ENCODE data around the gene RBM38. TPM values are rescaled to one million over a fixed set of nuclear protein-coding genes. Genes with fewer than 3 reads are reported as not detected.
A peak's percentile ranks its signal among the peaks of the same experiment; 100 is the strongest.

Gene RBM38
- total and polyA plus RNA-seq, 10 of the 15 experiments (the other 5 are each of a cell fraction or from before 2014, with no cell fraction given) = 0.32 to 118 (median 25.2) TPM

- peak; percentile 58 for TF ChIP-seq SIX5 (IDR thresholded peaks at IDR 0.05; ENCODE audit: low read depth, low read length, severe bottlenecking)
- 0 out of 2 replicates have a peak, but pooled peaks have one; percentile 10 for TF ChIP-seq POLR2AphosphoS5 (IDR thresholded peaks at IDR 0.05; ENCODE audit: low read length)
- TF ChIP-seq KAT2A (conservative IDR thresholded peaks at IDR 0.05; ENCODE audit: control insufficient read depth, low read depth, low read length) = no peak
- TF ChIP-seq SMAD5 (IDR thresholded peaks at IDR 0.05; ENCODE audit: low read depth) = 0 out of 2 replicates have a peak, but pooled peaks have one; percentile 35
- TF ChIP-seq PAX5 (IDR thresholded peaks at IDR 0.05; ENCODE audit: borderline replicate concordance, low read depth, low read length) = 0 out of 2 replicates have a peak, but pooled peaks have one; percentile 31
- TF ChIP-seq TCF12 (IDR thresholded peaks at IDR 0.05; ENCODE audit: low read depth, low read length) = 0 out of 2 replicates have a peak, but pooled peaks have one; percentile 29
- TF ChIP-seq BHLHE40 (IDR thresholded peaks at IDR 0.05; ENCODE audit: borderline replicate concordance in 1 of 2, low read depth in 2 of 2, low read length in 1 of 2) = peak; percentile 41 to 64; a peak in 2 of 4 replicates
- TF ChIP-seq ZBTB40 (IDR thresholded peaks at IDR 0.05; ENCODE audit: borderline replicate concordance) = peak; percentile 22; the same call in 1 of the 2 replicates
- peak; percentile 70 for TF ChIP-seq HCFC1 (IDR thresholded peaks at IDR 0.05; ENCODE audit: low read length)
- no peak for TF ChIP-seq BMI1 (IDR thresholded peaks at IDR 0.05; ENCODE audit: borderline replicate concordance)
- TF ChIP-seq TBL1XR1 (IDR thresholded peaks at IDR 0.05; ENCODE audit: low read depth, low read length) = peak; percentile 27; the same call in 1 of the 2 replicates
- TF ChIP-seq EZH2 (IDR thresholded peaks at IDR 0.05; ENCODE audit: borderline replicate concordance, control insufficient read depth, low read depth, low read length) = no peak
- TF ChIP-seq SPI1 (IDR thresholded peaks at IDR 0.05; ENCODE audit: borderline replicate concordance, insufficient read depth, low read depth, low read length) = no peak
- TF ChIP-seq CHD1 (IDR thresholded peaks at IDR 0.05; ENCODE audit: low read depth, low read length) = 0 out of 2 replicates have a peak, but pooled peaks have one; percentile 42
- TF ChIP-seq MXI1 (IDR thresholded peaks at IDR 0.05; ENCODE audit: low read depth, low read length) = peak; percentile 59; the same call in 1 of the 2 replicates
- TF ChIP-seq MEF2B (IDR thresholded peaks at IDR 0.05; ENCODE audit: partially characterized antibody, poor library complexity, severe bottlenecking) = peak; percentile 69
- TF ChIP-seq HDGF (IDR thresholded peaks at IDR 0.05) = no peak
- peak; percentile 65; the same call in 1 of the 2 replicates for TF ChIP-seq CHD2 (IDR thresholded peaks at IDR 0.05; ENCODE audit: borderline replicate concordance, low read depth, low read length)
- no peak for TF ChIP-seq HSF1 (IDR thresholded peaks at IDR 0.05; ENCODE audit: low read depth, low read length)
- TF ChIP-seq EED (IDR thresholded peaks at IDR 0.05; ENCODE audit: low read depth) = 0 out of 2 replicates have a peak, but pooled peaks have one; percentile 14
- no peak for TF ChIP-seq PBX3 (IDR thresholded peaks at IDR 0.05; ENCODE audit: insufficient replicate concordance, low read depth, low read length)
Observed at GRCh38 chr20:57390604-57391438, at the start of gene RBM38 (continued).

Measured in GM12878 (cell line).